Measurements from ENCODE around the gene RSPH9. TPM values are rescaled to one million over a fixed set of nuclear protein-coding genes. Genes with fewer than 3 reads are reported as not detected.
"Not testable (repeated sequence)": the region's sequence is repeated elsewhere in the genome, so short reads cannot be mapped to it uniquely, and the experiment has no call there.

RSPH9 gene
- polyA plus RNA-seq, 1 of the 3 experiments (the other 2 are of a cell fraction) = 0.05 TPM

GRCh38 chr6:43648248-43648647 lies 3.4 kb downstream of the RSPH9 start:
- Histone ChIP-seq H3K4me2 (no peak overlapping the region), H3K27me3 (ENCODE audit: insufficient read depth) (no peaks in the 10 kb centered on the region), H3K79me2 (ENCODE audit: insufficient read depth) (no peaks in the 10 kb centered on the region), H3K9ac (no peak overlapping the region), H3K4me1 (ENCODE audit: control insufficient read depth in 1 of 2, insufficient read depth in 2 of 2, low read depth in 1 of 2, low read length in 1 of 2) (no peaks in the 10 kb centered on the region), H3K36me3 (replicated peaks in 1 of 2; ENCODE audit: control insufficient read depth in 1 of 2, insufficient read depth in 2 of 2, low read length in 1 of 2) (peaks cover 0 to 4% of the 10 kb centered on the region in 2 experiments), H3K9me3 (no peaks in the 10 kb centered on the region), H3K9me2 (no peaks in the 10 kb centered on the region), H3K4me3 (ENCODE audit: low read depth in 2 of 2, low read length in 1 of 2) (no peak overlapping the region), H4K20me1 (ENCODE audit: insufficient read depth) (no peaks in the 10 kb centered on the region), H3K27ac (ENCODE audit: low read depth in 2 of 2, low read length in 1 of 2) (no peak overlapping the region), H2AFZ (ENCODE audit: low read depth) (no peak overlapping the region), H3F3A (replicated peaks; ENCODE audit: insufficient read depth) (no peaks in the 10 kb centered on the region)
- no peak for DNase-seq
- TF ChIP-seq JUND (IDR thresholded peaks at IDR 0.05) (no peak), TCF12 (IDR thresholded peaks at IDR 0.05) (no peak), MAX (IDR thresholded peaks at IDR 0.05; ENCODE audit: low read depth) (no peak), ELF1 (IDR thresholded peaks at IDR 0.05) (no peak), CTCF (IDR thresholded peaks at IDR 0.05) (no peak), CHD2 (IDR thresholded peaks at IDR 0.05; ENCODE audit: low read length, partially characterized antibody) (no peak), NRF1 (IDR thresholded peaks at IDR 0.05; ENCODE audit: low read depth, low read length) (no peak), IRF3 (IDR thresholded peaks at IDR 0.05; ENCODE audit: low read depth, low read length) (no peak), GABPA (IDR thresholded peaks at IDR 0.05; ENCODE audit: low read depth) (no peak), NFIC (IDR thresholded peaks at IDR 0.05; ENCODE audit: borderline replicate concordance) (no peak), RCOR1 (IDR thresholded peaks at IDR 0.05; ENCODE audit: low read length) (no peak), MEF2A (IDR thresholded peaks at IDR 0.05; ENCODE audit: borderline replicate concordance, low read depth) (no peak), POLR2AphosphoS5 (IDR thresholded peaks at IDR 0.05; ENCODE audit: low read depth, low read length) (no peak)
- POLR2A ChIA-PET = no interaction called here
- WGBS (ENCODE audit: low lambda C conversion rate) = 98% methylated on average over 2 of the region's 2 CpGs
- CTCF ChIA-PET = interaction anchor here (1.0 to 1.9 kb wide), 5 partner anchors 12 to 40 kb away, joined by 3 to 5 read pairs (median 5); no protein-coding TSS in a partner anchor

GRCh38 chr6:43652822-43653221 lies 8.0 kb downstream of the RSPH9 start:
- H3K27me3 ChIP-seq (ENCODE audit: insufficient read depth); H3K4me3 ChIP-seq (ENCODE audit: low read depth in 2 of 2, low read length in 1 of 2); H3K27ac ChIP-seq (ENCODE audit: low read depth in 2 of 2, low read length in 1 of 2); H3K79me2 ChIP-seq (ENCODE audit: insufficient read depth); H3K36me3 ChIP-seq (replicated peaks in 1 of 2; ENCODE audit: control insufficient read depth in 1 of 2, insufficient read depth in 2 of 2, low read length in 1 of 2); H3K4me1 ChIP-seq (ENCODE audit: control insufficient read depth in 1 of 2, insufficient read depth in 2 of 2, low read depth in 1 of 2, low read length in 1 of 2); H3F3A ChIP-seq (replicated peaks; ENCODE audit: insufficient read depth); H3K9ac ChIP-seq; H3K9me2 ChIP-seq; H3K9me3 ChIP-seq; H2AFZ ChIP-seq (ENCODE audit: low read depth); H4K20me1 ChIP-seq (ENCODE audit: insufficient read depth); H3K4me2 ChIP-seq; DNase-seq: not testable (repeated sequence)
- WGBS (ENCODE audit: low lambda C conversion rate) = 88% methylated on average over 2 of the region's 2 CpGs
- ChIA-PET POLR2A (interaction anchor here (0.6 to 0.8 kb wide), 2 partner anchors 10 to 453 kb away, joined by 3 read pairs; no protein-coding TSS in a partner anchor), CTCF (interaction anchor here (1.6 to 3.9 kb wide), 2 partner anchors 14 to 426 kb away, joined by 3 to 25 read pairs; no protein-coding TSS in a partner anchor)
